Measurements from ENCODE around the gene HBM. TPM values are rescaled to one million over a fixed set of nuclear protein-coding genes. Genes with fewer than 3 reads are reported as not detected.

Gene HBM
- polyA plus RNA-seq, 2 of the 4 experiments (the other 2 are of a cell fraction), result not detected

- FAIRE-seq (no peak), ATAC-seq (no peak), DNase-seq (ENCODE audit: low read depth in 1 of 2, low spot score in 1 of 2) (no peak)
- CTCF ChIA-PET, result interaction anchor here (0.6 to 4.9 kb wide), 10 partner anchors 12 to 237 kb away, joined by 3 to 25 read pairs (median 4); partner anchors contain the start of gene HBQ1
- Histone ChIP-seq H3K27ac (no peak overlapping the region), H3K4me1 (no peaks in the 10 kb centered on the region), H3K4me3 (no peak overlapping the region), H3K4me2 (no peak overlapping the region), H3K9me3 (no peaks in the 10 kb centered on the region)
- 96% methylated on average over 3 of the region's 3 CpGs for WGBS (ENCODE audit: missing lambda C conversion rate)
- POLR2A ChIA-PET, result no interaction called here
- no peak for TF ChIP-seq TP53 (CRISPR knock-in tag; IDR thresholded peaks at IDR 0.05)
- no peak for TF ChIP-seq ZNF302 (CRISPR knock-in tag; IDR thresholded peaks at IDR 0.05)
- no peak for TF ChIP-seq BCL3 (IDR thresholded peaks at IDR 0.05)
- no peak for TF ChIP-seq SMC3 (IDR thresholded peaks at IDR 0.05)
- no peak for TF ChIP-seq ELK1 (IDR thresholded peaks at IDR 0.05; ENCODE audit: low read depth, low read length)
- TF ChIP-seq CHD4 (IDR thresholded peaks at IDR 0.05; ENCODE audit: borderline replicate concordance), result no peak
- TF ChIP-seq HEYL (CRISPR knock-in tag; IDR thresholded peaks at IDR 0.05), result no peak
- TF ChIP-seq TFCP2L1 (CRISPR knock-in tag; IDR thresholded peaks at IDR 0.05), result no peak
- TF ChIP-seq HES2 (IDR thresholded peaks at IDR 0.05), result no peak
- no peak for TF ChIP-seq POLR2AphosphoS2 (conservative IDR thresholded peaks at IDR 0.05; ENCODE audit: low read length)
- no peak for TF ChIP-seq USF2 (IDR thresholded peaks at IDR 0.05)
- no peak for TF ChIP-seq PHF8 (IDR thresholded peaks at IDR 0.05; ENCODE audit: borderline replicate concordance, low read depth)
- TF ChIP-seq POLR2A (IDR thresholded peaks at IDR 0.05; ENCODE audit: low read length), result no peak
- TF ChIP-seq NPAS2 (CRISPR knock-in tag; IDR thresholded peaks at IDR 0.05; ENCODE audit: borderline replicate concordance), result no peak
- no peak for TF ChIP-seq GATA3 (IDR thresholded peaks at IDR 0.05; ENCODE audit: borderline replicate concordance)
- TF ChIP-seq ESRRA (IDR thresholded peaks at IDR 0.05; ENCODE audit: borderline replicate concordance, low read length), result no peak
- no peak for TF ChIP-seq FOXS1 (CRISPR knock-in tag; IDR thresholded peaks at IDR 0.05)
- no peak for TF ChIP-seq ZSCAN20 (CRISPR knock-in tag; IDR thresholded peaks at IDR 0.05)
- TF ChIP-seq HDAC2 (IDR thresholded peaks at IDR 0.05), result no peak
Observed at GRCh38 chr16:125011-125410, 40.8 kb upstream of the HBM start.

- WGBS (ENCODE audit: missing lambda C conversion rate), result 94% methylated on average over 2 of the region's 2 CpGs
- Histone ChIP-seq H3K4me2 (no peak overlapping the region), H3K4me1 (no peaks in the 10 kb centered on the region), H3K4me3 (no peak overlapping the region), H3K27ac (no peak overlapping the region), H3K9me3 (no peaks in the 10 kb centered on the region)
- no peak for FAIRE-seq
- no peak for TF ChIP-seq MYC (IDR thresholded peaks at IDR 0.05; ENCODE audit: borderline replicate concordance, low read length)
- no peak for TF ChIP-seq EHF (CRISPR knock-in tag; IDR thresholded peaks at IDR 0.05)
- TF ChIP-seq CBX2 (IDR thresholded peaks at IDR 0.05; ENCODE audit: borderline replicate concordance, low read depth), result no peak
- no peak for TF ChIP-seq MAX (IDR thresholded peaks at IDR 0.05)
- no peak for TF ChIP-seq RCOR1 (IDR thresholded peaks at IDR 0.05; ENCODE audit: low read depth, low read length)
- TF ChIP-seq CHD2 (IDR thresholded peaks at IDR 0.05; ENCODE audit: low read length, partially characterized antibody), result no peak
- no peak for TF ChIP-seq NPAS2 (CRISPR knock-in tag; IDR thresholded peaks at IDR 0.05; ENCODE audit: borderline replicate concordance)
- no peak for TF ChIP-seq ESRRA (IDR thresholded peaks at IDR 0.05; ENCODE audit: borderline replicate concordance, low read length)
- TF ChIP-seq HES2 (IDR thresholded peaks at IDR 0.05), result no peak
- POLR2A ChIA-PET, result no interaction called here
- no peak for ATAC-seq
- DNase-seq (ENCODE audit: low read depth in 1 of 2, low spot score in 1 of 2), result no peak
- CTCF ChIA-PET, result interaction anchor here (0.6 to 4.9 kb wide), 8 partner anchors 12 to 233 kb away, joined by 3 to 23 read pairs (median 7); no protein-coding TSS in a partner anchor
Observed at GRCh38 chr16:129075-129474, 36.7 kb upstream of the HBM start.

Data from A549 (cell line).